Measurements from ENCODE around the gene RNF123. TPM values are rescaled to one million over a fixed set of nuclear protein-coding genes. Genes with fewer than 3 reads are reported as not detected.

RNF123 gene
- total RNA-seq, 1 experiment from 2014 or later: 71.9 TPM

GRCh38 chr3:49669352-49669751 is 20.0 kb upstream of the RNF123 start:
- DNase-seq (ENCODE audit: low read depth, low spot score) (no peak), ATAC-seq (no peak)
- Histone ChIP-seq H3K9me2 (ENCODE audit: insufficient read depth) (no peaks in the 10 kb centered on the region), H3K79me2 (ENCODE audit: insufficient read depth, low read length) (peaks cover 2% of the 10 kb centered on the region; the same call in 1 of the 2 replicates), H3K36me3 (ENCODE audit: control insufficient read depth in 1 of 2, insufficient read depth in 2 of 2, low read length in 2 of 2) (no peaks in the 10 kb centered on the region), H3K4me2 (ENCODE audit: low read length) (peak overlapping the region; percentile 34), H3K9ac (ENCODE audit: low read length) (no peak overlapping the region), H2AFZ (ENCODE audit: low read depth, low read length, poor library complexity, severe bottlenecking) (no peak overlapping the region), H3K4me3 (replicated peaks in 1 of 2; ENCODE audit: low read depth in 1 of 2, low read length in 2 of 2) (no peak overlapping the region), H3K4me1 (ENCODE audit: control insufficient read depth in 1 of 2, insufficient read depth in 2 of 2, low read length in 2 of 2) (peaks cover 6 to 42% of the 10 kb centered on the region in 2 experiments; a peak in 3 of 4 replicates), H3K27ac (ENCODE audit: low read depth, low read length) (no peak overlapping the region), H3K9me3 (ENCODE audit: control insufficient read depth in 1 of 2, insufficient read depth in 1 of 2, low read depth in 1 of 2, low read length in 2 of 2) (no peaks in the 10 kb centered on the region), H3K27me3 (ENCODE audit: insufficient read depth, low read length) (no peaks in the 10 kb centered on the region), H4K20me1 (ENCODE audit: insufficient read depth) (no peaks in the 10 kb centered on the region)
- TF ChIP-seq ATF3 (IDR thresholded peaks at IDR 0.05) (no peak), SP1 (IDR thresholded peaks at IDR 0.05; ENCODE audit: low read depth) (no peak)
- ChIA-PET POLR2A (interaction anchor here (1.5 kb wide), 1 partner anchor 129 kb away, joined by 5 read pairs; no protein-coding TSS in a partner anchor), CTCF (interaction anchor here (2.1 kb wide), 1 partner anchor 130 kb away, joined by 18 read pairs; no protein-coding TSS in a partner anchor), RAD21 (ENCODE audit: low non-redundant PET in 1 of 2, low total read pairs in 2 of 2, uncharacterized antibody in 2 of 2, unreplicated experiment in 2 of 2) (interaction anchor here (1.1 to 2.1 kb wide), 2 partner anchors 129 to 130 kb away, joined by 3 to 7 read pairs; no protein-coding TSS in a partner anchor)
- BruUV-seq (replicated peaks): no TSS peak
- intact Hi-C loops (cut with micrococcal nuclease): no loop called here

- DNase-seq (ENCODE audit: low read depth, low spot score) (no peak), ATAC-seq (no peak)
- POLR2A ChIA-PET: interaction anchor here (3.1 kb wide), 1 partner anchor 131 kb away, joined by 26 read pairs; no protein-coding TSS in a partner anchor
- Histone ChIP-seq H3K27ac (ENCODE audit: low read depth, low read length) (no peak overlapping the region), H3K79me2 (ENCODE audit: insufficient read depth, low read length) (peaks cover 18% of the 10 kb centered on the region), H3K36me3 (ENCODE audit: control insufficient read depth in 1 of 2, insufficient read depth in 2 of 2, low read length in 2 of 2) (peaks cover 0 to 4% of the 10 kb centered on the region in 2 experiments; a peak in 1 of 4 replicates), H3K4me2 (ENCODE audit: low read length) (no peak overlapping the region), H3K4me3 (replicated peaks in 1 of 2; ENCODE audit: low read depth in 1 of 2, low read length in 2 of 2) (no peak overlapping the region), H2AFZ (ENCODE audit: low read depth, low read length, poor library complexity, severe bottlenecking) (no peak overlapping the region), H3K4me1 (ENCODE audit: control insufficient read depth in 1 of 2, insufficient read depth in 2 of 2, low read length in 2 of 2) (peaks cover 10 to 46% of the 10 kb centered on the region in 2 experiments; a peak in 3 of 4 replicates), H3K9me2 (ENCODE audit: insufficient read depth) (no peaks in the 10 kb centered on the region), H3K9ac (ENCODE audit: low read length) (no peak overlapping the region), H3K27me3 (ENCODE audit: insufficient read depth, low read length) (no peaks in the 10 kb centered on the region), H4K20me1 (ENCODE audit: insufficient read depth) (no peaks in the 10 kb centered on the region), H3K9me3 (ENCODE audit: control insufficient read depth in 1 of 2, insufficient read depth in 1 of 2, low read depth in 1 of 2, low read length in 2 of 2) (no peaks in the 10 kb centered on the region)
- BruUV-seq (replicated peaks): no TSS peak
- TF ChIP-seq RAD21 (IDR thresholded peaks at IDR 0.05; ENCODE audit: low read depth) (no peak), SRF (IDR thresholded peaks at IDR 0.05; ENCODE audit: low read depth) (no peak)
- intact Hi-C loops (cut with micrococcal nuclease): loop anchor here (1.0 to 5.0 kb wide), 3 partner anchors 132 to 217 kb away; partner anchors contain the start of gene DAG1
- CTCF ChIA-PET: interaction anchor here (0.7 to 3.3 kb wide), 5 partner anchors 98 to 255 kb away, joined by 3 to 159 read pairs (median 10); no protein-coding TSS in a partner anchor
- RAD21 ChIA-PET (ENCODE audit: low non-redundant PET in 1 of 2, low total read pairs in 2 of 2, uncharacterized antibody in 2 of 2, unreplicated experiment in 2 of 2): interaction anchor here (2.8 to 3.6 kb wide), 2 partner anchors 131 kb away, joined by 42 to 49 read pairs; no protein-coding TSS in a partner anchor
Observed at GRCh38 chr3:49670940-49671290, 18.4 kb upstream of the RNF123 start.

Data from HCT116 (cell line).